ENCODE measurements around the gene FGF12. TPM values are rescaled to one million over a fixed set of nuclear protein-coding genes. Genes with fewer than 3 reads are reported as not detected.

FGF12 gene
- total RNA-seq, 1 experiment from 2014 or later = 0.07 TPM

DNA sequence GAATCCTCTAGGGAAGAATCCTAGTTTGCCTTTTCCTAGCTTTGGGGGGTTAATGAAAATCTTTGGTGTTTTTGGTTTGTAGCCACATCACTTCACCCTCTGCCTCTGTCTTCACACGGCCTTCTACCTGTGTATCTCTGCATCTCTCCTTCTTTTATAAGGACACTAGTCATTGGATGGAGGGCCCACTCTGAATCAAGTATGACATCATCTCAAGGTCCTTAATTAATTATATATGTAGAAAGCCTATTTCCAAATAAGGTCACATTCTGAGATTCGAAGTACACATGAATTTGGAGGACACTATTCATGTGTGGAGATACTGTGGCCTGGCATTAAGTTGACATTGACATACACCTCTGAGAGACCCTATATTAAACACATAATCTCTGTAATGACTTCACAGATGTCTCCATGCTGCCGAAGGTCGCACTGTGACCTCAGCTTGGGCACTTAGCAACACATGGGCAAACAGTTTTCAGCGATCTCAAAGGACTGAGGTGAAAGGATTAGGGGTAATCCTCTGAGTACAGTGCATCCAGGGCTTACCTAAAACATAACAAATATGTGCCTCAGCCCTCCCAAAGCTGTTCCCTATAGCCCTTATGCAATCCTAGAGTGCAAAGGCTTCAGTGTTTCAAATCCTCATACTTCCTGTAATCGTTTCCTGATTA lies 446.0 kb downstream of the FGF12 start:
- BruUV-seq (replicated peaks) = no TSS peak
- ATAC-seq (no peak), DNase-seq (ENCODE audit: low read depth, low spot score) (no peak)
- TF ChIP-seq POLR2A (IDR thresholded peaks at IDR 0.05; ENCODE audit: borderline replicate concordance, extremely low read depth, insufficient read depth, insufficient read length) (no peak), TCF7L2 (IDR thresholded peaks at IDR 0.05; ENCODE audit: borderline replicate concordance, extremely low read depth, insufficient read depth, insufficient read length) (no peak), CTCF (IDR thresholded peaks at IDR 0.05 in 2 of 3, conservative IDR thresholded peaks at IDR 0.05 in 1 of 3; ENCODE audit: borderline replicate concordance in 1 of 3, insufficient read depth in 1 of 3, low read depth in 2 of 3, low read length in 2 of 3) (no peak)
- H4K20me1 ChIP-seq (ENCODE audit: insufficient read depth) = no peaks in the 10 kb centered on the region
- H3K4me3 ChIP-seq (replicated peaks in 1 of 2; ENCODE audit: low read depth in 1 of 2, low read length in 2 of 2) = no peak overlapping the region
- ChIA-PET CTCF (no interaction called here), POLR2A (no interaction called here), RAD21 (ENCODE audit: low non-redundant PET in 1 of 2, low total read pairs in 2 of 2, uncharacterized antibody in 2 of 2, unreplicated experiment in 2 of 2) (no interaction called here)
- no peaks in the 10 kb centered on the region for H3K9me2 ChIP-seq (ENCODE audit: insufficient read depth)
- no peaks in the 10 kb centered on the region for H3K36me3 ChIP-seq (ENCODE audit: control insufficient read depth in 1 of 2, insufficient read depth in 2 of 2, low read length in 2 of 2)
- H2AFZ ChIP-seq (ENCODE audit: low read depth, low read length, poor library complexity, severe bottlenecking) = no peak overlapping the region
- H3K27me3 ChIP-seq (ENCODE audit: insufficient read depth, low read length) = peaks cover 54% of the 10 kb centered on the region
- no peaks in the 10 kb centered on the region for H3K4me1 ChIP-seq (ENCODE audit: control insufficient read depth in 1 of 2, insufficient read depth in 2 of 2, low read length in 2 of 2)
- no peak overlapping the region for H3K4me2 ChIP-seq (ENCODE audit: low read length)
- no peak overlapping the region for H3K9ac ChIP-seq (ENCODE audit: low read length)
- no peak overlapping the region for H3K27ac ChIP-seq (ENCODE audit: low read depth, low read length)
- intact Hi-C loops (cut with micrococcal nuclease) = no loop called here
- no peaks in the 10 kb centered on the region for H3K9me3 ChIP-seq (ENCODE audit: control insufficient read depth in 1 of 2, insufficient read depth in 1 of 2, low read depth in 1 of 2, low read length in 2 of 2)
- no peaks in the 10 kb centered on the region for H3K79me2 ChIP-seq (ENCODE audit: insufficient read depth, low read length)

- no peak overlapping the region for H3K27ac ChIP-seq (ENCODE audit: low read depth, low read length)
- H3K27me3 ChIP-seq (ENCODE audit: insufficient read depth, low read length) = peaks cover 48% of the 10 kb centered on the region
- DNase-seq (ENCODE audit: low read depth, low spot score) = no peak
- intact Hi-C loops (cut with micrococcal nuclease) = no loop called here
- TF ChIP-seq JUND (IDR thresholded peaks at IDR 0.05) = no peak
- TF ChIP-seq FOSL1 (IDR thresholded peaks at IDR 0.05; ENCODE audit: low read depth) = no peak
- no peak for TF ChIP-seq RAD21 (IDR thresholded peaks at IDR 0.05; ENCODE audit: low read depth)
- TF ChIP-seq, protein P1, sequence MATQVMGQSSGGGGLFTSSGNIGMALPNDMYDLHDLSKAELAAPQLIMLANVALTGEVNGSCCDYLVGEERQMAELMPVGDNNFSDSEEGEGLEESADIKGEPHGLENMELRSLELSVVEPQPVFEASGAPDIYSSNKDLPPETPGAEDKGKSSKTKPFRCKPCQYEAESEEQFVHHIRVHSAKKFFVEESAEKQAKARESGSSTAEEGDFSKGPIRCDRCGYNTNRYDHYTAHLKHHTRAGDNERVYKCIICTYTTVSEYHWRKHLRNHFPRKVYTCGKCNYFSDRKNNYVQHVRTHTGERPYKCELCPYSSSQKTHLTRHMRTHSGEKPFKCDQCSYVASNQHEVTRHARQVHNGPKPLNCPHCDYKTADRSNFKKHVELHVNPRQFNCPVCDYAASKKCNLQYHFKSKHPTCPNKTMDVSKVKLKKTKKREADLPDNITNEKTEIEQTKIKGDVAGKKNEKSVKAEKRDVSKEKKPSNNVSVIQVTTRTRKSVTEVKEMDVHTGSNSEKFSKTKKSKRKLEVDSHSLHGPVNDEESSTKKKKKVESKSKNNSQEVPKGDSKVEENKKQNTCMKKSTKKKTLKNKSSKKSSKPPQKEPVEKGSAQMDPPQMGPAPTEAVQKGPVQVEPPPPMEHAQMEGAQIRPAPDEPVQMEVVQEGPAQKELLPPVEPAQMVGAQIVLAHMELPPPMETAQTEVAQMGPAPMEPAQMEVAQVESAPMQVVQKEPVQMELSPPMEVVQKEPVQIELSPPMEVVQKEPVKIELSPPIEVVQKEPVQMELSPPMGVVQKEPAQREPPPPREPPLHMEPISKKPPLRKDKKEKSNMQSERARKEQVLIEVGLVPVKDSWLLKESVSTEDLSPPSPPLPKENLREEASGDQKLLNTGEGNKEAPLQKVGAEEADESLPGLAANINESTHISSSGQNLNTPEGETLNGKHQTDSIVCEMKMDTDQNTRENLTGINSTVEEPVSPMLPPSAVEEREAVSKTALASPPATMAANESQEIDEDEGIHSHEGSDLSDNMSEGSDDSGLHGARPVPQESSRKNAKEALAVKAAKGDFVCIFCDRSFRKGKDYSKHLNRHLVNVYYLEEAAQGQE (IDR thresholded peaks at IDR 0.05; ENCODE audit: low read depth) = no peak
- no peak for TF ChIP-seq ZFX (IDR thresholded peaks at IDR 0.05)
- no peak for TF ChIP-seq YY1 (IDR thresholded peaks at IDR 0.05; ENCODE audit: extremely low read depth, insufficient replicate concordance, low read depth, low read length)
- no peak for TF ChIP-seq SP1 (IDR thresholded peaks at IDR 0.05; ENCODE audit: low read depth)
- TF ChIP-seq ZNF274 (IDR thresholded peaks at IDR 0.05; ENCODE audit: low read depth, low read length) = no peak
- TF ChIP-seq CBX3 (IDR thresholded peaks at IDR 0.05; ENCODE audit: low read depth) = no peak
- H3K79me2 ChIP-seq (ENCODE audit: insufficient read depth, low read length) = no peaks in the 10 kb centered on the region
- H3K4me3 ChIP-seq (replicated peaks in 1 of 2; ENCODE audit: low read depth in 1 of 2, low read length in 2 of 2) = no peak overlapping the region
- H3K4me1 ChIP-seq (ENCODE audit: control insufficient read depth in 1 of 2, insufficient read depth in 2 of 2, low read length in 2 of 2) = no peaks in the 10 kb centered on the region
- H3K9me3 ChIP-seq (ENCODE audit: control insufficient read depth in 1 of 2, insufficient read depth in 1 of 2, low read depth in 1 of 2, low read length in 2 of 2) = no peaks in the 10 kb centered on the region
- POLR2A ChIA-PET = no interaction called here
- RAD21 ChIA-PET (ENCODE audit: low non-redundant PET in 1 of 2, low total read pairs in 2 of 2, uncharacterized antibody in 2 of 2, unreplicated experiment in 2 of 2) = no interaction called here
- no peaks in the 10 kb centered on the region for H3K36me3 ChIP-seq (ENCODE audit: control insufficient read depth in 1 of 2, insufficient read depth in 2 of 2, low read length in 2 of 2)
- CTCF ChIA-PET = no interaction called here
- no peaks in the 10 kb centered on the region for H4K20me1 ChIP-seq (ENCODE audit: insufficient read depth)
- no peak overlapping the region for H3K4me2 ChIP-seq (ENCODE audit: low read length)
- no peaks in the 10 kb centered on the region for H3K9me2 ChIP-seq (ENCODE audit: insufficient read depth)
- no peak for ATAC-seq
- BruUV-seq (replicated peaks) = no TSS peak
- H2AFZ ChIP-seq (ENCODE audit: low read depth, low read length, poor library complexity, severe bottlenecking) = no peak overlapping the region
- H3K9ac ChIP-seq (ENCODE audit: low read length) = no peak overlapping the region
These were observed 447.7 kb downstream of the FGF12 start for GRCh38 chr3:192279664-192280063.
